Osteocyte (in vitro differentiated cells): ENCODE results near the gene CTIF. TPM values are rescaled to one million over a fixed set of nuclear protein-coding genes. Genes with fewer than 3 reads are reported as not detected.
"Not testable (repeated sequence)": the region's sequence is repeated elsewhere in the genome, so short reads cannot be mapped to it uniquely, and the experiment has no call there.

Source experiments
- DNase-seq: peaks from one replicate; pipeline ENCODE4 v3.0.0; 2021; ENCODE audit warnings: mixed read lengths; ENCODE audit not compliant: unreplicated experiment; ENCODE audit errors: extremely low spot score
- H3K27ac Mint-ChIP-seq: one replicate; pipeline ENCODE4 v1.8.0; 2021; ENCODE audit warnings: mild to moderate bottlenecking, mixed read lengths; ENCODE audit not compliant: unreplicated experiment
- H3K27me3 Mint-ChIP-seq: one replicate; pipeline ENCODE4 v1.8.0; 2021; ENCODE audit warnings: mixed read lengths; ENCODE audit not compliant: unreplicated experiment
- H3K36me3 Mint-ChIP-seq: one replicate; pipeline ENCODE4 v1.8.0; 2021; ENCODE audit warnings: mixed read lengths; ENCODE audit not compliant: unreplicated experiment
- H3K4me1 Mint-ChIP-seq: one replicate; pipeline ENCODE4 v1.8.0; 2021; ENCODE audit warnings: mixed read lengths; ENCODE audit not compliant: unreplicated experiment
- H3K4me3 Mint-ChIP-seq: one replicate; pipeline ENCODE4 v1.8.0; 2021; ENCODE audit warnings: mild to moderate bottlenecking, moderate library complexity, mixed read lengths; ENCODE audit not compliant: unreplicated experiment
- H3K9me3 Mint-ChIP-seq: one replicate; pipeline ENCODE4 v1.8.0; 2021; ENCODE audit warnings: mixed read lengths; ENCODE audit not compliant: unreplicated experiment
- total RNA-seq: library from RNA; stranded (reverse); gene quantifications from 2 replicates; pipeline ENCODE4 v1.2.1, GENCODE V29; 2021
- TF ChIP-seq, protein P1 (sequence below): fragments of 200-600 bp; sonication (generic); IDR thresholded peaks from 2 replicates; pipeline ENCODE4 v1.5.0; 2021; ENCODE audit warnings: antibody characterized with exemption, mild to moderate bottlenecking, moderate library complexity

The CTIF gene
- total RNA-seq, 1 donor from 2014 or later = 172 TPM

DNA sequence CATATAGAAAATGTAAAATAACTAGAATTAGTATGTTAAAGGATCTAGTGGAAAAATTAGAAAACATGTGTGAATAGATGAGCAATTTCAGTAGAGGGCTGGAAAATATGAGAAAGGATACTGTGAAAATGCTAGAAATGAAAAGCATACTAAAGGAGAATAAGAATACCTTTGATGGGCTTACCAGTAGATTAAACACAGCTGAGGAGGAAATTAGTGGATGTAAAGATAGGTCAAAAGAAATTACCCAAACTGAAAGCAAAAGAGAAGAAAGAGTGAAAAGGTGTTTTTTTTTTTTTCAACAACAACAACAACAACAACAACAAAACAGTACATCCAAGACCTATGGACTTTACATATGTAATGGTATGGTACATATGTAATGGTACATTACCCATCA is 41.0 kb upstream of the CTIF start:
- Mint-ChIP-seq H3K36me3 (no peaks in the 10 kb centered on the region), H3K27ac (no peak overlapping the region), H3K4me3 (no peak overlapping the region), H3K9me3 (peaks cover 12% of the 10 kb centered on the region), H3K4me1 (peaks cover 8% of the 10 kb centered on the region), H3K27me3 (no peaks in the 10 kb centered on the region)
- TF ChIP-seq, protein P1, sequence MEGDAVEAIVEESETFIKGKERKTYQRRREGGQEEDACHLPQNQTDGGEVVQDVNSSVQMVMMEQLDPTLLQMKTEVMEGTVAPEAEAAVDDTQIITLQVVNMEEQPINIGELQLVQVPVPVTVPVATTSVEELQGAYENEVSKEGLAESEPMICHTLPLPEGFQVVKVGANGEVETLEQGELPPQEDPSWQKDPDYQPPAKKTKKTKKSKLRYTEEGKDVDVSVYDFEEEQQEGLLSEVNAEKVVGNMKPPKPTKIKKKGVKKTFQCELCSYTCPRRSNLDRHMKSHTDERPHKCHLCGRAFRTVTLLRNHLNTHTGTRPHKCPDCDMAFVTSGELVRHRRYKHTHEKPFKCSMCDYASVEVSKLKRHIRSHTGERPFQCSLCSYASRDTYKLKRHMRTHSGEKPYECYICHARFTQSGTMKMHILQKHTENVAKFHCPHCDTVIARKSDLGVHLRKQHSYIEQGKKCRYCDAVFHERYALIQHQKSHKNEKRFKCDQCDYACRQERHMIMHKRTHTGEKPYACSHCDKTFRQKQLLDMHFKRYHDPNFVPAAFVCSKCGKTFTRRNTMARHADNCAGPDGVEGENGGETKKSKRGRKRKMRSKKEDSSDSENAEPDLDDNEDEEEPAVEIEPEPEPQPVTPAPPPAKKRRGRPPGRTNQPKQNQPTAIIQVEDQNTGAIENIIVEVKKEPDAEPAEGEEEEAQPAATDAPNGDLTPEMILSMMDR = no peak
- DNase-seq = no peak

DNA sequence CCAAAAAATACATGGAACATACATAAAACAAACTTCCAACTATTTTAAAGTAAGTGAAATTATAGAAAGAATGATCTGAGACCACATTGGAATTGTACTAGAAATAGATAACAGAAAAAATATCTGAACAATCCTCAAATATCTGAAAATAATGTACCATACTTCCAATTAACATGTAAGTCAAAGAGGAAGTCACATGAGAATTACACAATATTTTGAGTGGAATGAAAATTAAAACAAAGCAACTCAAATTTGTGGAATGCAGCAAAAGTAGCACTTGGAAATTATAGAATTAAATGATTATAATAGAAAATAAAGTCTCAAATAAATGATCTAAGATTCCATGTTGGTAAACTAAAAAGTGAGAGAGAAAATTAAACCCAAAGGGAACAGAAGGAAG is 38.3 kb upstream of the CTIF start:
- Mint-ChIP-seq H3K9me3 (peaks cover 32% of the 10 kb centered on the region), H3K4me3 (no peak overlapping the region), H3K27me3 (no peaks in the 10 kb centered on the region), H3K4me1 (no peaks in the 10 kb centered on the region), H3K27ac (no peak overlapping the region), H3K36me3 (no peaks in the 10 kb centered on the region)
- TF ChIP-seq, protein P1 = no peak
- DNase-seq = no peak

DNA sequence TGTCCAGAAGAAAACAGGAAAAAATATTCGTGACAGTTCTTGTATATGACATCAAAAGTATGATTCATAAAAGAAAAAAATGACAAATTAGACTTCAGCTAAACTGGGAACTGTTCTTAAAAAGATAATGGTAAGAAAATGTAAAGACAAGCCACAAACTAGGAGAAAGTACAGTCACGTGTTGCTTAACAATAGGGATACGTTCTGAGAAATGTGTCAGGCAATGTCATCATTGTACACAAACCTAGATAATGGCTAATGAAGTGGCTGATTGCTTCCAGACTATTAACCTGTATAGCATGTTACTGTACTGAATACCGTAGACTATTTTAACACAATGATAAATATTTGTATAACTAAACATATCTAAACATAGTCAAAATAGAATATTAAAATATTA is 35.9 kb upstream of the CTIF start:
- Mint-ChIP-seq H3K4me1 (no peaks in the 10 kb centered on the region), H3K27me3 (no peaks in the 10 kb centered on the region), H3K4me3 (no peak overlapping the region), H3K36me3 (peaks cover 7% of the 10 kb centered on the region), H3K9me3 (peaks cover 43% of the 10 kb centered on the region), H3K27ac (no peak overlapping the region)
- DNase-seq = no peak
- TF ChIP-seq, protein P1 = no peak

DNA sequence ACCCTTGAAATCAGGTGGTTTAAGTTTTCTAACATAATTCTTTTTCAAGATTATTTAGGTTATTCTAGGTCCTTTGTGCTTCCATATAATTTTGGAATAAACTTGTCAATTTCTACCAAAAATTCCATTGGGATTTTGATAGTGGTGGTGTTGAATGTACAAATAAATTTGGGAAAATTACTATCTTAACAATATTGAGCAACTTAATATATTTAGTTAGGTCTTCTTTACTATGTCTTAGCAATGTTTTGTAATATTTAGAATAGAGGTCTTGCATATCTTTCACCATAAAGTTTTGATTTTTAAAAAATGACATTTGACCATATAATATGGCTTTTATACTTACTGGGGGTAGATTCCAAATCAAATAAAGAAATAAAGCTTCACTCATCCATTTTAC is 34.0 kb upstream of the CTIF start:
- TF ChIP-seq, protein P1 = no peak
- H3K27me3 Mint-ChIP-seq = no peaks in the 10 kb centered on the region
- no peak for DNase-seq
- H3K36me3 Mint-ChIP-seq = peaks cover 9% of the 10 kb centered on the region
- H3K27ac Mint-ChIP-seq = no peak overlapping the region
- no peak overlapping the region for H3K4me3 Mint-ChIP-seq
- no peaks in the 10 kb centered on the region for H3K4me1 Mint-ChIP-seq
- peaks cover 42% of the 10 kb centered on the region for H3K9me3 Mint-ChIP-seq

DNA sequence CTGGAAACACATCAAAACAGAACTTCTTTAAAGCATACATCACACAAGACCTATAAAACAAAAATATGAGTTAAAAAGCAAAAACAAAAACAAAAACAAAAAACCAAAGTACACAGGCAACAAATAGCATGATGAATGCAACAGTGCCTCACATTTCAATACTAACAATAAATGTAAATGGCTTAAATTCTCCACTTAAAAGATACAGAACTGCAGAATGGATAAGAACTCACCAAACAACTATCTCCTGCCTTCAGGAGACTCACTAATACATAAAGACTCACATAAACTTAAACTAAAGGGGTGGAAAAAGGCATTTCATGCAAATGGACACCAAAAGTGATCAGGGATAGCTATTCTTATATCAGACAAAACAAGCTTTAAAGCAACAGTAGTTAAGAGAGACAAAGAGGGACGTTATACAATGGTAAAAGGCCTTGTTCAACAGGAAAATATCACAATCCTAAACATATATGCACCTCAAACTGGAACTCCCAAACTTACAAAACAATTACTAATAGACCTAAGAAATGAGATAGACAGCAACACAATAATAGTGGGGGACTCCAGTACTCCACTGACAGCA is 31.8 kb upstream of the CTIF start:
- peaks cover 42% of the 10 kb centered on the region for H3K9me3 Mint-ChIP-seq
- not testable (repeated sequence) for H3K36me3 Mint-ChIP-seq, H3K27ac Mint-ChIP-seq

DNA sequence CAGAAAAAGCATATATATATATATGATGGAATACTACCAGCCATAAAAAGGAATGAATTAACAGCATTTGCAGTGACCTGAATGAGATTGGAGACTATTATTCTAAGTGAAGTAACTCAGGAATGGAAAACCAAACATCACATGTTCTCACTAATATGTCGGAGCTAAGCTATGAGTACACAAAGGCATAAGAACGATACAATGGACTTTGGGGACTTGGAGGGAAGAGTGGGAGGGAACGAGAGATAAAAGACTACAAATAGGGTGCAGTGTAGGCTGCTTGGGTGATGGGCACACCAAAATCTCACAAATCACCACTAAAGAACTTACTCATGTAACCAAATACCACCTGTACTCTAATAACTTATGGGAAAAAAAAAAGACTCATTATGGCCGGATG is 26.3 kb upstream of the CTIF start:
- not testable (repeated sequence) for H3K9me3 Mint-ChIP-seq, H3K36me3 Mint-ChIP-seq, H3K27ac Mint-ChIP-seq, H3K27me3 Mint-ChIP-seq, DNase-seq, H3K4me3 Mint-ChIP-seq
- H3K4me1 Mint-ChIP-seq = peaks cover 10% of the 10 kb centered on the region

More for the DNA sequence above, 31.8 kb upstream of the CTIF start:
- H3K27me3 Mint-ChIP-seq, H3K4me3 Mint-ChIP-seq, DNase-seq, H3K4me1 Mint-ChIP-seq: not testable (repeated sequence)
